ENCODE results near the gene EZR.
"Not testable (repeated sequence)": the region's sequence is repeated elsewhere in the genome, so short reads cannot be mapped to it uniquely, and the experiment has no call there.

EZR gene

GRCh38 chr6:158841358-158841757 lies 22.2 kb upstream of the EZR start:
- no peak for TF ChIP-seq CTCF (IDR thresholded peaks at IDR 0.05; ENCODE audit: low read depth, low read length)

GRCh38 chr6:158840465-158840864 lies 21.3 kb upstream of the EZR start:
- H3K4me3 ChIP-seq (ENCODE audit: low read depth, low read length) = no peak overlapping the region
- TF ChIP-seq CTCF (IDR thresholded peaks at IDR 0.05; ENCODE audit: low read depth, low read length) = no peak

More at GRCh38 chr6:158841358-158841757, 22.2 kb upstream of the EZR start:
- H3K4me3 ChIP-seq (ENCODE audit: low read depth, low read length) = no peak overlapping the region

- TF ChIP-seq CTCF (IDR thresholded peaks at IDR 0.05; ENCODE audit: low read depth, low read length) = no peak
- H3K4me3 ChIP-seq (ENCODE audit: low read depth, low read length) = no peak overlapping the region
Observed at GRCh38 chr6:158839796-158840195, 20.6 kb upstream of the EZR start.

GRCh38 chr6:158838790-158839189 lies 19.6 kb upstream of the EZR start:
- not testable (repeated sequence) for H3K4me3 ChIP-seq (ENCODE audit: low read depth, low read length)

GRCh38 chr6:158837684-158838625 lies 18.8 kb upstream of the EZR start:
- TF ChIP-seq CTCF (IDR thresholded peaks at IDR 0.05; ENCODE audit: low read depth, low read length) = no peak
- no peak overlapping the region for H3K4me3 ChIP-seq (ENCODE audit: low read depth, low read length)

GRCh38 chr6:158836625-158837311 lies 17.6 kb upstream of the EZR start:
- no peak overlapping the region for H3K4me3 ChIP-seq (ENCODE audit: low read depth, low read length)
- no peak for TF ChIP-seq CTCF (IDR thresholded peaks at IDR 0.05; ENCODE audit: low read depth, low read length)

- no peak overlapping the region for H3K4me3 ChIP-seq (ENCODE audit: low read depth, low read length)
- no peak for TF ChIP-seq CTCF (IDR thresholded peaks at IDR 0.05; ENCODE audit: low read depth, low read length)
Observed at GRCh38 chr6:158835616-158836221, 16.6 kb upstream of the EZR start.

Measured in WI38 (cell line).